GM12892 (cell line): Measurements from ENCODE around the gene CES5A.

Source experiments
- POLR2A ChIP-seq: IDR thresholded peaks from 2 replicates; pipeline ENCODE4 v1.6.1; 2011; ENCODE audit warnings: low read depth, low read length, control low read depth
- TAF1 ChIP-seq: IDR thresholded peaks from 2 replicates; pipeline ENCODE4 v1.6.1; 2011; ENCODE audit warnings: low read depth, mild to moderate bottlenecking, control low read depth, low read length, borderline replicate concordance

DNA sequence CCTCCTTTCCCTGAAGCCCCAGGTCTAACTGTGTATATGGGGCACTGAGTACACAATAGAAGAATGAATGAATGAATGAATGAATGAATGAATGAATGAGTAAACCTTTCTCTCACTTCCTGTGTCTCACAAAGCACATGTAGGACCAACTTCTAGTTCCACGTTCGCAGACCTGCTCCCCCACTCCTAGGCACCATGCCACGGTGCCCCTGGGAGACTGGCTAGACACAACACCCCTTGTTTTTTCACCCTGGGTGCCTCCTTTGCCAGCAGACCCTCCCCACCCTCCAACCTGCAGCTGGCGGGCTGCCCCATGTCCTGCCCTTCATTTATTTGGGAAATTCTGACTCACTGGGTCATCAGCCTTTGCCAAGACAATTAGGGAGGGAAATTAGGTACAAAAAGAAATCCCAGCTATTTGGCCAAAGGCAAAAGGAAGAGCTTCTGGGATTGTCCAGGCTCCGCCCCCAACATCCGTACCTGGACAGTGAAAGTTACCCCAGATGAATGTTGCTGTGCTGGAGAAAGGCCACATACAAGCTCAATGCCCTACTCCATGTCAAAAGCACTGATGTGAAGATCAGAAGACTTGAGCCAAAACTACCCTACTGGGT, 50.0 kb downstream of the CES5A start:
- no peak for TF ChIP-seq POLR2A
- TF ChIP-seq TAF1: no peak
